ENCODE results near the gene LMNA.

GRCh38 chr1:156108664-156109241, 5.8 kb upstream of the LMNA start:
- no peak for TF ChIP-seq EZH2phosphoT487 (IDR thresholded peaks at IDR 0.05; ENCODE audit: borderline replicate concordance, low read length)
- no peak for TF ChIP-seq CTCF (IDR thresholded peaks at IDR 0.05; ENCODE audit: low read depth, low read length, poor library complexity, severe bottlenecking)
